HG03280 (cell line): ENCODE results near the gene RANBP3.
"Not testable (repeated sequence)": the region's sequence is repeated elsewhere in the genome, so short reads cannot be mapped to it uniquely, and the experiment has no call there.

Experiments
- ATAC-seq: cut with Tn5 transposase; IDR thresholded peaks from one replicate; pipeline ENCODE4 v1.9.1; 2021; ENCODE audit warnings: mild to moderate bottlenecking, moderate library complexity; ENCODE audit not compliant: unreplicated experiment

The RANBP3 gene

DNA sequence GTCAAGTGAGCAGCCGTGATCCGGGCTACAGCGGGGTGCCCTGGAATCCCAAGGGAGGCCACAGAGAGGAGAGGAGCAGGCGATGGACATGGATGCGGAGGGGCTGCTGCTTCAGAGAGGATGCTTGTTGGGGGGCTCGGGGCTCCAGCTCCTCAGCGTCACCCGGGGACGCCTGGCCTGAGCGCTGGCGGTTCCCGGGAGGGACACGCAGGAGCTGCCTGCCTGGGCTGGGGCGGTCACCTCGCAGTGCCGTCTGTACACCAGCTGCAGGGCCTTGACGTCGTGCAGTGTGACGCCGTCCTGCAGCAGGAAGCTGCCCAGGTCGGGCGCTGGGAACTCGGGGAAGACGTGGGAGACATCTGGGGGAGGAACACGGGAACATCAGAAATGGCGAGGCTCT is 29.9 kb upstream of the RANBP3 start:
- no peak for ATAC-seq

DNA sequence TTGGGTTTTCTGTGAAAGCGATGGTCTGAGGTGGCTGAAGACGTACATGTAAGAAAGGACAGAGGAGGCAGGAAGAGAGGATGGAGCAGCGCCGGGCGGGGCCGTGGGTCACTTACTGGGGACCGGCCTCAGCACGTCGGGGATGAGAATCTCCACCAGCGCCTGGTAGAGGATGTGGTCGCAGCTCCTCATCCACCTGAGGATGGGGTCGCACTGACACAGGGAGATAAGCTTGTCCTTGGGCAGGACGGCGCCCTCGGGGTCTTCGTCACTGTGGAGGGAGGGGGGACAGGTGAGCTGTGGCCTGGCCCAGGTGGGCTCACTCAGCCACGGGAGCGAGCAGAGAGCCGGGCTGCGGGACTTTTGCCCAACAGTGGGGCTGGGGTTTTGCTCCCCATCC is 29.0 kb upstream of the RANBP3 start:
- ATAC-seq: no peak

DNA sequence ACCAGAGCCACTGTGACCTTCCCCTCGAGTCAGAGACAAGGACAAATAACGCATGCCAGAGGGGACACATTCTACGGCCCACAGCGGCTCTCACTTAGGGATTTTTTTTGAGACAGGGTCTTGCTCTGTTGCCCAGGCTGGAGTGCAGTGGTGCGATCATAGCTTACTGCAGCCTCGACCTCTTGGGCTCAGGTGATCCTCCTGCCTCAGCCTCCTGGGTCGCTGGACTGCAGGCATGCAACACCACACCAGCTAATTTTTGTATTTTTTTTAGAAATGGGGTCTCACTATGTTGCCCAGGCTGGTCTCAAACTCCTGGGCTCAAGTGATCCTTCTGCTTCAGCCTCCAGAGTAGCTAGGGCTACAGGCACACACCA is 28.1 kb upstream of the RANBP3 start:
- ATAC-seq: not testable (repeated sequence)

DNA sequence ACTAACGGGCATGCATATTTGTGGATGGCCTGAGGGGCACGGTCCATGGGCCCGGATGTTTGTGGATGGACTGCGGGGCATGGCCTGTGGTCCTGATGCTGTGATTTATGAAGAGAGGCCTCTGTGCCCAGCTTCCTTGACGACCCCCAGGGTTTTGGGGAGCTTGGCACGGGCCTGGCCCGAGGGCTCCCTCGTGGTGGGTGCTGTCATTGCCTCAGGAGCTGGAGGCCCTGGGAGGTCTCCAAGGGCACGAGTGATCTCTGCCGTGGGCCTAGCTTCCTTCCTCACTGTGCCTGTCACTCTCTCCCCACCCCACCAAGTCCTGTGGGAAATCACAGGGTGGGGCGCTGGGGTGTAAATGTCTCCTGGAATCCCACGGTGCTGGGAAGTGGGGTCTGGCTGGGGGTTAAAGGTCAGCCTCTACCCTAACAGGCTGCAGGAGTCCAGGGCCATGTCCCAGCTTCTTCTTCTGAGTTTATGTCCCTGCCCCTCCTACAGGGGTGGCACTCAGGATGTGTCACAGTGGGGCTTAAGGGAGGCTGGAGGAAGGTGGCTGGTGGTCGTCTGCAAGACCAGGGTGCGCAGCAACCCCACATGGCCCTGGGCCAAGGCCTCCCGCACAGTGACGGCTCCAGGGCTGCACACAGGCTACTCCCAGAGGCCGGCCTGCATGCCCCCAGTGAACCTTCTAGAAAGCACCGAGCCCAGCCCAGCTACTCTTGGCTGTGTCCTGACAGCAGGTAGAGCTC is 27.6 kb upstream of the RANBP3 start:
- no peak for ATAC-seq

DNA sequence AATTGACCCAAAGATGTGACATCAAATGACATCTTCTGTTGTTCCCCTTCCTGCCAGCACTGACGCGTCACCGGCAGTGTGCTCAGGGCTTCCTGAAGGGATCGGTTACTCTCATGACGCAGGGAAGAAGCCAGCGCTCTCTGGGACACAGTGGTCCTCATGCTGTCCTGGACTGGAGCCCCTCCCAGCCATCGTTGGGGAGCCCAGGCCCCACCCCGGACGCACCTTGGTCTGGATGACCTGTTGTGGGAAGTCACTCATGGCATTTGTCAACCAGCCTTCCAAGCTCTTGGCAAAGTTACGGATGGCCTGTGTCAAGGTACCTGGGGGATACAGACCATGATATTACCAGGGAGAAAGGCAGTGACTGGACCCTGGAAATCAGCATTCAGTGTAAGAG is 26.0 kb upstream of the RANBP3 start:
- no peak for ATAC-seq

DNA sequence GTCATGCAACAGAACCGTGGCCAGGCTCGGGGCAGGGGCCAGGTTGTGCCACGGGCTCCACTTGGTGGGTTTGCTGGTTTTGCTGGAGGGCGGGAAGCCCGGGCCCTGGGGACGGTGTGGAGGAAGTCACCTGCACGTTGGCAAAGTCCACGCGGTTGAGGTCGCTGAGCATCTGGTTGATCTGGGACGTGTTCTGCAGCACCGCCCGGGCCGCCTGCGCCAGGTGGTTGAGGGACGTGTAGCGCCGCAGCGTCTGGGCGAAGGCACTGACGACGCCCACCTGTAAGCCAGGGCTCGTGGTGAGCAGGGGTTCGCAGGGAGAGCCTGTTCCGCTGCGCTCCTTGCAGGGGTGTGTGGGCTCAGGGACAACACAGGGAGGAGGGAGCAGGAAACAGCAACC is 24.7 kb upstream of the RANBP3 start:
- no peak for ATAC-seq

DNA sequence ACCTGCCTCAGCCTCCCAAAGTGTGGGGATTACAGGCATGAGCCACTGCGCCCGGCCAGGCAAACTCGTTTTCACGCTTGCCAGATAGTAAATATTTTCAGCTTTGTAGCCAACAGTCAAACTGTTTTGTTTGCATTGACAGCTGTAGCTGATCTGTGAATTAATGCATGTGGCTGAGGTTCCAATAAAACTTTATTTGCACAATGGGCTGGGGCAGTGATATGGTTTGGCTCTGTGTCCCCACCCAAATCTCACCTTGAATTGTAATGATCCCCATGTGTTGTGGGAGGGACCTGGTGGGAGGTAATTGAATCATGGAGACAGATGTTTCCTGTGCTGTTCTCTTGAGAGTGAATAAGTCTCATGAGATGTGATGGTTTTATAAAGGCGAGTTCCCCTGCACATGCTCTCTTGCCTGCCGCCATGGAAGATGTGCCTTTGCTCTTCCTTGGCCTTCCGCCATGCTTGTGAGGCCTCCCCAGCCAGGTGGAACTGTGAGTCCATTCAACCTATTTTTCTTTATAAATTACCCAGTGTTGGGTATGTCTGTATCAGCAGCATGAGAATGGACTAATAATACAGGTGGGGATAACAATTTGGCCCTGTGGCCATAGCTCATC is 22.4 kb upstream of the RANBP3 start:
- no peak for ATAC-seq

DNA sequence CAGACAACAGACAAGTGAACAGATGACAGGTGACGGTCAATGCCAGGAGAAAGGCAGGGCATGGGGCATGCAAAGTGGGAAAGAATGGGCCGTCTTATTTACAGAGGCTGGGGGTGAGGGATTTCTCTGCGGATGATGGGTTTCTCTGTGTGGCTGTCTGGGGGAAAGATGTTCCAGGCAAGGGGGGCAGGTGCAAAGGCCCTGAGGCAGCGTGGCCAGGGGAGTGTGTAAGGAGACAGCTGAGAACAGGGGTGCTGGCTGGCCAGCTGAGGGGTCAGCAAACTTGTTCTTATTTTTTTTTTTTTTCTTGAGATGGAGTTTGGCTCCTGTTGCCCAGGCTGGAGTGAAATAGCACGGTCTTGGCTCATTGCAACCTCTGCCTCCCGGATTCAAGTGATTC is 21.8 kb upstream of the RANBP3 start:
- ATAC-seq: no peak

DNA sequence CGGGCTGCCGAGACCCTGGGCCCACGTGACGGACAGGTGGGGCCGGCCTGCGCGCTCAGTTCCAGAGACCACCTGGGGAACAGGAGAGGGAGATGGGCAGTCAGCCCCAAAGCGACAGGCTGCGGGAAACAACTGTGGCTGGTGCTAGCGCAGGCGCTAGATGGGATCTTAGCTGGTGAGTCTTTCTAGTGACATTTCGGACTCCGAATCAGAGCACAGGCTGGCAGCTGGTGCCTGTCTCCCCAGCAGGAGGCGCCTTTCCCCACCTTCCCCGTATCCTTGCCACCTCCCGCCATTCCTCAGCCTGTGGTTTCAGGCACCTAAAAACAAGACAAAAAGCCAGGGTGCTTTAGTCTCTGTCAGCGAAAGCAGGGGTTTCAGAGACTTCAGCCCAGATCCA is 19.4 kb upstream of the RANBP3 start:
- no peak for ATAC-seq

DNA sequence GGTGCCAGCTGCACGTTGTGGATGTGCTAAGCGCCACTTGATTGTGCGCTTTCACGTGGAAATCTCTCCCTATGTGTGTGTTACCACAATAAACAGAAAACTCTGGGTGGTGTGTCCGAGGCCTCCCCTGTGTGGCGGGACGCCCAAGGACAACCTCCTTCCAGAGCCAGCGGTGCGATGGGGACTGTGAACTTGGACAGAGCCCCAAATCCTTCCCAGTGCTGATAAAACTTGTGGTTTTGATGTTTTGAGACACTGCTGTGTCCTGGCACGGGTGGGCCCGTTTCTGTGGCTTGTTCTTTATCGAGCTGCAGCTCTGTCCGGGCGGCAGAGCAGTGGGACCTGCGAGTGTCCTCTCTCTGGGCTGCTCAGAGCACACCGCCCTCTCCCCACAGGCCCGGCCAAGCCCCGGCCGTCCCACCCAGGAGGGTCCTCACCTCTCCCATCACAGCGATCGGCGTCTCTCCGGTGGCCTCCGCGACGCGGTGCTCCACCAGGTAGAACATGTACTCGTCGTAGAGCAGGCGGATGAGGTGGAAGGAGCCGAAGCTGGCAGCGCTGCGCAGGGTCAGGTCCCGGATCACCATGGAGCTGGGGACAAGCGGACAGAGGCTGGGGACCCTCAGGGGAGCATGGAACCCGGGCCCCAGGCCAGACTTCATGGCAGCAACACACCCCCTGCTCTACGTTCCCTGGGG is 18.8 kb upstream of the RANBP3 start:
- ATAC-seq: no peak

DNA sequence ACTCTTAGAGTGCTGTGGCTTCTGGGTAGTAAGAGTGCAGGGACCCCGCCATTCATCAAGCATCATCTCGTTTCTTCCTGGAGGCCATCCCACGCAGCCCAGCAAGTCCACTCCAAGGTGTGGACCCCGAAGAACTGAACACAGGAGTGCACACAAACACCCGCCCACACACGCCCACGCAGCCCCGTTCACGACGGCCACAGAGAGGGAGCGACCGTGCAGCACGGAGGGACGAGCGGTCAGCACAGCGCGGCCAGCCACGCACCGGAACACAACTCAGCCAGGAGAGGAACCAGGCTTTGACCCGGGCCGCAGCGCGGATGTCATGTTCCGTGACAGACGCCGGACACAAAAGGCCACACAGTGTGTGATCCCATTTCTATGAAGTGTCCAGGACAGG is 18.2 kb upstream of the RANBP3 start:
- no peak for ATAC-seq

DNA sequence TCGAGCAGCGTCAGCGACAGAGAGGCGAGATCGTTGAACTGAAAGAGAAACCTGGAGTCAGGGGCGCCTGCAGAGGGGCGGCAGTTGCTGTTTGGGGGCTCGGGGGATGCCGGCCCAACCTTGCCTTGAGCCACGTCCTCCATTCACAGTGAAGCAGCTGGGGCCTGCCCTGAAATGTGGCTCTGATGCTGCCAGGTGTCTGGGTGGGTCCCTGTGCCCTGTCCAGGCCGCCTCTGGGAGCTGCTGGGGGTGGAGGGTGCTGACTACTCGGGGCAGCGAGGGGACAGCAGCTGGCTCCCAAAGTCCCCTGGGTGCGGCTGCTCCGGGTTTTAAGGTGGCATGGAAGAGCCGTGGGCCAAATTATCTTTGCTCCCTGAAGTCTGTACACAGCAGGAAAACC is 17.7 kb upstream of the RANBP3 start:
- ATAC-seq: no peak

DNA sequence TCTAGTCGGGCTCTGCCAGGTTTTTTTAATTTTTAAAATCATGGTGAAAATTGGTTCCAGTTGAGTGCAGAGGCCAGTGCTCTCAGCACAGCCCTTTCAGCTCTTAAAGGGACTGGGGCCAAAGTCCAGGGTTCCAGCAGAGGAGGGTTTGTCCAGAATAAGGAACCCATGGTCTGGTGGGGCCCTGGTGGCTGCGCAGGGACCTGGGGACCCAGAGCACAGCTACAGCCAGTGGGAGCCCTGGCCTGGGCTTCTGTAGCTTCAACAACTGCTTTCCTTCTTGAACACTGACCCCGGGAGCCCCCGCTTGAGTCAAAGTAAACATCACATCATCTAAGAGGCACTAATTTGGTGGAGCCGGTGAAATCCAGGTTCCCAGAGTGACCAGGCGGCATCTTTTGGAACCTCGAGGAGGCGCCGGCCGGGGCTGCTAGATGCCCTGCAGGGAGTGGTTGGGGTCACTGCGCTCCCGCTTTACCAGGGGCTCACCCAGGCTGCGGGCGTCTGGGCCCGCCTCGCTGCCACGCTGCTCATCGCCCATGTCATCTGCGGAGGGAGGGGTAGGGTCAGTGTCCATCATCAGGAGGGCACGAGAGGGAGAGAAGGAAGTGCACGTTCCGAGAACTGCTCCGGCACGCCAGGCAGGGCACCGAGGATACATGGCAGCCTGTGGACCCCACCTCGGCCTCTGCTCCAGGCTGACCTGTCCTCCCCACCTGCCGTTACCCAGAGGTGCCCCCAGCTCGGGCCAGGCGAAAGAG is 16.6 kb upstream of the RANBP3 start:
- no peak for ATAC-seq

DNA sequence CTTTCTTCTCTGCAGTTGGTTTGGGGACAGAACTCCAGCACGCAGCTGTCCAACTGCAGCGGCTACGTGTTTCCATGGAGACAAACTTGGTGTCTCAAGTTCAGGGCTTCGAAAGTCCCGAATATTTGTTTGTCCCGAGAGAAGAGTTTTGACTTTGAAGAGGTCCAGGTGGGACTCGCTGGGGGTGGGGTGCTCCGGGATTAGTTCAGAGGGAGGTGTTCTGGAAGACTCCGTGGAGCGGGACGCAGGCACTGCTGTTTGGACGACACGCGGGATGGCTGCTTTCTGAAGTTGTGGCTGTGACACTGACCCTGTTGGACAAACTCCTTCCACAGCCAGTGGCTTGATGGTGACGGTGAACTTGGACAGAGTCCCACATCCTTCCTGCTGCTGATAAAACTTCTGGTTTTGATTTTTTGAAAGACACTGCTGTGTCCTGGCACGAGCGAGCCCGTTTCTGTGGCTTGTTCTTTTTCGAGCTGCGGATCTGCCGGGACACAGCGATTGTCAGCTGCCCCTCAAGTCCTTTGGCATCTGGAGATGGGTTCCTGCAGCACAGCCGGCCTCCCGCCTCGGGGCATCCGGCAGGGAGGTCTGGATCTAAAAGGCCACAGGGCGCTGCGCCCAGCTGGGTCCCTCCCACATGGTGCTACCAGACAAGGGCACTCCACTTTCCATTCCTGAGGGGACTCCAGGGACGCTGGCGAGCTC is 15.9 kb upstream of the RANBP3 start:
- no peak for ATAC-seq

DNA sequence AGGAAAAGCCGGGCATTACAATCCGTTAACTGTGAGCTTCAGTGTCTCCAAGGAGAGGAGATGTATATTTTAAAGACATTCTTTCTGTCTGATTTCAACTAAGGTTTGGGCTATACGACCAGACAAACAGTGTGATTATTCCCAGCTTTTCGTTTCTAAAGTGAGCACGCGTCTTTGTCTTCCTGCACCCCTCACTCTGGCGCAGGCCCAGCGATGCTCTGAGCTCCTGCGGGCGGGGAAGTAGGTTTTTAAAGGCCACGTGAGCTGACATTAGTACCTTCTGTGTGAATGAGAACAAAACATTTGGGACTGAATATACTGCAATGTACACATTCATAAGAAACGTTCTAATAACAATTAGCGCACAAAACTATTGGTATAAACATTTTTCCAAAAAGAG is 15.3 kb upstream of the RANBP3 start:
- ATAC-seq: no peak

DNA sequence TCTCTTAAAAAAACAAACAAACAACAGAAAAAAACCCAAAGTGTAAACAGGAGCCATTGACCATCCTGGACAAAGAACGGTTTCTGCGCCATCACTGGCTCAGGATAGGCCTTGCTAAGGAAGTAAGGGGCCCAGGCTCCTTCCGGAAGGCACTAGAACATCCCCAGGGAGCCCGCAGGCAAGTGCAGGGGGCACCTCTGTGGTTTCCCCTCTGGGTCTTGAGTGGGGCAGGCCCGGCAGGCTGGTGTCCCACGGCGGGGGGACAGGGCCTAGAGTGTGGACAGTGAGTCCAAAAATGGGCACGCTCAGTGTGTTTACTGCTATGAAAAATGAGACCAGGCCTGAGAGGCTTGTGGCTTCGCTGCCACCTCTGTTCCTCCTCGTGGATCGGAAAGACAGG is 14.8 kb upstream of the RANBP3 start:
- no peak for ATAC-seq

DNA sequence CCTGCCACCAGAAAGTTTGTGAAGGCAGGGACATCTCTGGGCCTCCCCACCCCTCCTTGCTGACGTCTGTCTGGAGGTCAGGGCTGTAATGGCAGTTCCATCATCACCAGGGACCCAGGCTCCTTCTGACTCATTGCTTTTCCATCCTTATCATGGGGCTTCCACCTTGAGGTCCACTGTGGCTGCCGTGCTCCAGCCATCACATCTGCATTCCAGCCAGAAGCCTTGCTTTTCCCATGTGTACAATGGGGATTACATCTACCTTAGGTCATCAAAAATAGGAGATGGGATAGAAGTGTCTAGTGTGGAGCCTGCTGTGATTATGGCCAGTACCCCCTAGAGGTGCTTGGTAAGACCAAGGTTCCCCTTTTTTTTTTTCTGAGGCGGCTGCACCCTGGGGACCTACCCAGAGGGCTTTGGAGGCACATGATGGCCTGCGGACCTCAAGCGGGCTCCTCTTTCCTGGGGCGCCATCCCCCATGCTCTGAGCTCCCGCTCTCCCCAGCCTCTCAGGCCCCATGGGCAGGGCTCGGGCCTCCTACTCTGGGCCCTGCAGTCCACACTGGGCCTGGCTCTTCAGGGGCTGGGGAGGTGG is 13.4 kb upstream of the RANBP3 start:
- ATAC-seq: no peak

DNA sequence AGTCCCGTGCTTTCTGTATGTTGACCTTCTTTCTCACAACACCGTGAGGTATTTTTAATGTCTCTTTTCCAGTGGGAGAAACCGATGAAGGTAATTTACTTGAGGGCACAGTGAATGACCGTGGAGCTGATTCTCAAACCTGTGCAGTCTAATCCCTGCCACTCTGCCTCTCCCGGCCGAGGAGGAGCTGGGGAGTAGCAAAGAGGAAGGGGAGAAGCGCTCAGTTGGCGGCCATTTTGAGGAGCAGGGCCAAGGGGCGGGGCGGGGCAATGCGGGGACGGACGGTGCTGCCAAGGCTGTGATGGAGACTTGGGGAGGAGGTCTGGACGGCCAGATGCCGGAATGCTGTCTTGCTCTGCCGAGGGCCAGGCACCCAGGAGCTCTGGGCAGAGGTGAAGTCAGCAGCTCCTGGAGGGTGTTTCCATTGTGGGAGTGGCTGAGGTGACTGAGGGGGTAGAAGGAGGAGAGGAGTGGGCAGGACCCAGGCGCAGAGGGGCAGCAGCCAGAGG is 12.4 kb upstream of the RANBP3 start:
- ATAC-seq: no peak

DNA sequence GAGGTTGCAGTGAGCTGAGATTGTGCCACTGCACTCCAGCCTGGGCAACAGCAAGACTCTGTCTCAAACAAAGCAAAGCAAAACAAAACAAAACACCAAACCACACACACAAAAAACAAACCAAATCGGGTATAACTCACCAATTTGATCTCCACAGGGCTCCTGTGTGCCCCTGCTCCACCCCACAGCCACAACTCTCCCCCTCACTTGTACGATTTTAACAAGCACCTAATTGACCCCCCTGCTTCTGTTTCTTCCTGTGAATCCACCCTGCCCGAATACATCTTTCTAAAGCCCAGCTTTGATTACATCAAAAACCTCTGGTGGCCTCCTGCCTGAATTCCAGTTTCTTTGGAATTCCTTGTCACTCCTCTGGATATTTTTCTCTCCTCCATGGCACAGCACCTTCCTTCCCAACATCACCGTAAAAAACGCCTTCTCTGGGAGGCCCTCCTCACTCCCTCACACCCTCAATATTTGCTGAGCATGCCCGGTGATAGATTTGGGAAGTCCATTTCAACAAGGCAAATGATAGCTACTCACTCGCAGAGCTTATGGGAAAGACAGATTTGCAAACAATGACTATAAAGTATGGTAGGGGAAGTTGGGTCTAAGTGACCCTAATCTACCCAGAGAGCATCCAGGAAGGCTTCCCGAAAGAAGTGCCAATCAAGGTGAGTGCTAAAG is 11.6 kb upstream of the RANBP3 start:
- no peak for ATAC-seq
